Measurements from ENCODE around the gene TRPC6. TPM values are rescaled to one million over a fixed set of nuclear protein-coding genes. Genes with fewer than 3 reads are reported as not detected.

TRPC6 gene
- total RNA-seq, 1 donor, result 0.72 TPM

DNA sequence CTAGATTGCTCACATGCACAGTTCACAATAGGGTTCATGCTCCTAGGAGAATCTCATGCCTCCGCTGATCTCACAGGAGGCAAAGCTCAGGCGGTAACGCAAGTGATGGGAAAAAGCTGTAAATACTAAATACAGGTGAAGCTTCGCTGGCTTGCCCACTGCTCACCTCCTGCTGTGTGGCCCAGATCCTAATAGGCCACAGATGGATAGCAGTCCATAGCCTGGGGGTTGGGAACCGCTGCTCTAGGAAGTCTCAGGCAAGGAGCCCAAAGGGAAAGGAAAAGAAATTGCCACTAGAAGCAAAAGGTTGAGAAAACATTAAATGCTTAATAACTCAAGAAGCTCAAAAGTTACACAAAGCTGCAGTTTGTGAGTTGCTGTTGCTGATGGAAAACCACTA lies 3.2 kb upstream of the TRPC6 start:
- no peak for DNase-seq (ENCODE audit: low read depth)
- TF ChIP-seq, protein P1, sequence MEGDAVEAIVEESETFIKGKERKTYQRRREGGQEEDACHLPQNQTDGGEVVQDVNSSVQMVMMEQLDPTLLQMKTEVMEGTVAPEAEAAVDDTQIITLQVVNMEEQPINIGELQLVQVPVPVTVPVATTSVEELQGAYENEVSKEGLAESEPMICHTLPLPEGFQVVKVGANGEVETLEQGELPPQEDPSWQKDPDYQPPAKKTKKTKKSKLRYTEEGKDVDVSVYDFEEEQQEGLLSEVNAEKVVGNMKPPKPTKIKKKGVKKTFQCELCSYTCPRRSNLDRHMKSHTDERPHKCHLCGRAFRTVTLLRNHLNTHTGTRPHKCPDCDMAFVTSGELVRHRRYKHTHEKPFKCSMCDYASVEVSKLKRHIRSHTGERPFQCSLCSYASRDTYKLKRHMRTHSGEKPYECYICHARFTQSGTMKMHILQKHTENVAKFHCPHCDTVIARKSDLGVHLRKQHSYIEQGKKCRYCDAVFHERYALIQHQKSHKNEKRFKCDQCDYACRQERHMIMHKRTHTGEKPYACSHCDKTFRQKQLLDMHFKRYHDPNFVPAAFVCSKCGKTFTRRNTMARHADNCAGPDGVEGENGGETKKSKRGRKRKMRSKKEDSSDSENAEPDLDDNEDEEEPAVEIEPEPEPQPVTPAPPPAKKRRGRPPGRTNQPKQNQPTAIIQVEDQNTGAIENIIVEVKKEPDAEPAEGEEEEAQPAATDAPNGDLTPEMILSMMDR (IDR thresholded peaks at IDR 0.05; ENCODE audit: insufficient read depth, low read length), result no peak
- no peak overlapping the region for H3K4me3 ChIP-seq (ENCODE audit: low read depth, low read length)

DNA sequence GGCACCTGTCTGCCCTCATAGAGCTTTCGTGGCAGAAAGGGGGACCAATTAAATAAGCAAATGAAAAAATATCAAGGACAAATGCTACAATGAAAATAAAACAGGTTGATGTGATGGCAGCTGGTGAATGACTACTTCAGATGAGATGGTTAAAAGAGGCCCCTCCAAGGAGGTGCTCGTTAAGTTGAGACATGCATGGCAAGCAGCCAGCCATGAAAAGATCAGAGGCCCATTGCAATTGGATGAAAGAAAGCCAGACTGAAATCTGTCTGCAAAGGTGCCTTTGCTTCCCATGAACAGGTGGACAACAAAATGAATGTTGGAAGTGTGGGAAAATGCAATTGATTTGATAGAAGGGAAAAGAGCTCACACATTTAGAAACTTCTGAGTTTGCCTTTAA lies 848 bp upstream of the TRPC6 start:
- no peak for DNase-seq (ENCODE audit: low read depth)
- TF ChIP-seq, protein P1 (IDR thresholded peaks at IDR 0.05; ENCODE audit: insufficient read depth, low read length), result no peak
- H3K4me3 ChIP-seq (ENCODE audit: low read depth, low read length), result no peak overlapping the region

DNA sequence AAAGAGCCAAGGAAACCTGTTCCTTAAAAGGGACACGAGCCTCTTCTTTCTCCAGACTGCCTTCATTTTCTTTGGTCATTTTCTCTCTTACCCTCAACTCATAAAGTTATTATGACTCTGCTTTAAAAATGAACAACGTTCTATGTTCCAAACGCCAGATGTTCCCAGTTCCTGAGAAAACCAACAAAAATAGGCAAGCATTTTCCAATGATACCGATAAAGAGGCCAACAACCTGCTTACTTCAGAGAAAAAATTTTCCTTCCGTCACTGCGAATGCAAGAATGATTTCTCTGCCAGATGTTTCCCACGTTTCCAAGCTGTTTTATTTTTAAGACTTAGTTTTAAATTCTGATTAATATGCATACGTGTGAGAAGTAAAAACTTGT lies 315 bp upstream of the TRPC6 start:
- no peak for DNase-seq (ENCODE audit: low read depth)
- TF ChIP-seq, protein P1 (IDR thresholded peaks at IDR 0.05; ENCODE audit: insufficient read depth, low read length), result no peak
- no peak overlapping the region for H3K4me3 ChIP-seq (ENCODE audit: low read depth, low read length)

DNA sequence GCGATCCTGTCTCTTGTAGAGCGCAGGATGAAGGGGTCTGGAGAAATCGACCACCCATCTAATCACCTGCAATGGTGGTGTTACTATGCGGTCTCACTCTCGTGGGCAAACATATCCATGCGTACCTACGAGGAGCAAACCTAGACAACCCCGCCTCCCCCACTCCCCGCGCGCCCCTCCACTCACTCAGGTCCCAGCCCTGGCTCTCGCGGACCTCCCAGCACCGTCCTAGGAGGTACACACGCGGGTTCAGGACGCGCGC lies 887 bp downstream of the TRPC6 start:
- H3K4me3 ChIP-seq (ENCODE audit: low read depth, low read length), result no peak overlapping the region
- DNase-seq (ENCODE audit: low read depth), result no peak
- TF ChIP-seq, protein P1 (IDR thresholded peaks at IDR 0.05; ENCODE audit: insufficient read depth, low read length), result no peak

DNA sequence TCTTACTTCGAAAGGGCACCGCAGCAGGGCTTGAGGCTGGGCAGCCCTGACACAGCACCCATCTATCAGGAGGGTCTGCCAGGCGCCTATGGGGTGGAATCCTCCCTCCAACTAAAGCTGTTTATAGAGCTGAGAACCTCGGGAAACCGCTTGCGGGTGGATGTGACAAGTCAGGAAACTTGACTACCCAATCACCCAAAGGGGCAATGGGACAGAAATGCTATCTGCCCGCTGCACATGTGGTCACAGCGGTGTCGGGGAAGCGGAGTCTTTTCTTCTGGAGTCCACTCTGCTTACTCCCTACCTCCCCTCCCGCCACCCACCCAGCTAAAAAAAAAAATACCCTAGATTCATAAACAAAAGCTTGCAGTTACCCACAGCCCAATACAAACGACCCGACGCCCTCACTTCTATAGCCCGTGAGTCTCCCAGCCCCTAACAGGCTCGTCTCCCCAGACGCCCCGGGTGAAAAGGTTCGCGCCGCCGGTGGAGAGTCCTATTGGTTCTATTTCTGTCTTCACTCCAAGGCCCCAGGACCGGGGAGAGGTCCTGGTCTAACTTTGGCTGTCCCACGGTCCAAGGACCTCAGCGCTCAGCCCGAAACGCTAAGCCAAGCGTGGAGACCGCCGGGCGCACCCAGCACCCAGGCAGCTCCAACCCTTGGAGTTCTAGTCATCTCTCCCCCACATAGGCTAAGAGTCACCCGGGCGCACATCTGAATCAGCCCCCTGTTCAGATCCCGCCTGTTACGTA lies 1.4 kb downstream of the TRPC6 start:
- no peak overlapping the region for H3K4me3 ChIP-seq (ENCODE audit: low read depth, low read length)
- TF ChIP-seq, protein P1 (IDR thresholded peaks at IDR 0.05; ENCODE audit: insufficient read depth, low read length), result no peak
- DNase-seq (ENCODE audit: low read depth), result no peak

DNA sequence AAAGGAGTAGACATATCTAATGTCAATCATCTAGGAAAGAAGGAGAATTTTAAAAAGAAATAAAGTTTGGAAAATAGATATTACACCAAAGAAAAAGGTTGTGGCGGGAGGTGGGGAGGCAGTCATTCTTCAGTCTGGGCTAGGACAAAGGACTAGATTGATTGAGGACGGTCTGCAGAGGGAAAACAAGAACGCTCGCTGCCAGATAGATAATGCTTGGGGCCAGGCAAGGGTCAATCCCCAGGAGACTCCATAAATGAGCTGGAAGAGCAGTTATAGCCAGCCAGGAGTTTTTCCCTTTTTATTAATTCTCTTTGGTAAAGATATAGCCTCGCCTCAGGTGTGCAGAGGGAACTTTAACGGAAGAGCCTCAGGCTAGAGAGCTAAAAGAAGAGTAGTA lies 6.3 kb downstream of the TRPC6 start:
- no peak overlapping the region for H3K4me3 ChIP-seq (ENCODE audit: low read depth, low read length)
- TF ChIP-seq, protein P1 (IDR thresholded peaks at IDR 0.05; ENCODE audit: insufficient read depth, low read length), result no peak
- no peak for DNase-seq (ENCODE audit: low read depth)

DNA sequence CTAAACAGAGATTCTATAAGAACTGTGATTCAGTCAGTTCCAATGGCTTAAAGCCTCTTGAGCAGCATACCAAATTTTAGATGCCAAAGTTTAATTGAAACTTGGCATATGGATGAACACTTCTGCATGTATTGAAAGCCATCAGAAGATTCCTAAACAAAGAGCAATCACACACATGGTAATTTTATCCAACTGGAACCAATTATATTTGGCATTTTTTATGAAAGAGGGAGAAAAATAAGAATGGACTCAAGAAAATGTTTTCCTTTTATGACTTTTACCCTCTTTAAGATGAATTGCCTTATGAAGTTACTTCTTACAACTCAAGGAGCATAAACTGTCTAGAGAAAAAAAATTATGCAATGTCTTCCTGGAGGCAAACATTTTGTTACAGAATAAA lies 7.4 kb downstream of the TRPC6 start:
- no peak for DNase-seq (ENCODE audit: low read depth)

More for the DNA sequence above, 7.4 kb downstream of the TRPC6 start:
- H3K4me3 ChIP-seq (ENCODE audit: low read depth, low read length), result no peak overlapping the region
- TF ChIP-seq, protein P1 (IDR thresholded peaks at IDR 0.05; ENCODE audit: insufficient read depth, low read length), result no peak
